Coronary artery (tissue), 2 donors: ENCODE results near the gene ALS2.

Source experiments
- DNase-seq: peaks from one replicate; pipeline ENCODE4 v3.0.0-alpha.2; 2017; ENCODE audit warnings: low spot score
- H3K27ac ChIP-seq, 2 donors: fragments of 200-600 bp; sonication (generic); one replicate each; pipeline ENCODE4 v1.5.1; 2016 to 2019
- H3K4me3 ChIP-seq: fragments of 200-600 bp; sonication (generic); 2 replicates; pipeline ENCODE4 v1.5.1; 2016; ENCODE audit warnings: mild to moderate bottlenecking, moderate library complexity
- TF ChIP-seq, protein P1 (sequence below): fragments of 200-600 bp; sonication (generic); IDR thresholded peaks from one replicate; pipeline ENCODE4 v1.5.1; 2019; ENCODE audit warnings: antibody characterized with exemption

Gene ALS2

DNA sequence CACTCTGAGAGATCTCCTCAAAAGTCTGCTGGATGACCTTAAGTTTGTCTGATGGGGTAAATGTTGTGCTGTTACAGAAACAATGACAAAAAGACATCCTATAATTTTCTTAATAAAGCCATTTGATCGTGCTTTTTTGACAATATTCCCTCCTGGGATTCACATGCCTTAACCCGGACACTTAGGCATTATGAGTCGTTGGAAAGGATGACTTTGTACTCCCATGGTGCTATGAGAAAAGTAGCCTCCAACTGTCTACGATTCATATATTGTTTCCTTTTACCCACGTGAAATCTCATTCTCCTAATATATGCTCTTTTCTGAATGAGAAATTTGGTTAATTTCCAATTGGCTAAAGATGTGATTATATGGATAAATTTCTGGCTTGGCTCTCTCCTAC lies 76.2 kb downstream of the ALS2 start:
- DNase-seq, result no peak
- no peak overlapping the region for H3K27ac ChIP-seq
- TF ChIP-seq, protein P1, sequence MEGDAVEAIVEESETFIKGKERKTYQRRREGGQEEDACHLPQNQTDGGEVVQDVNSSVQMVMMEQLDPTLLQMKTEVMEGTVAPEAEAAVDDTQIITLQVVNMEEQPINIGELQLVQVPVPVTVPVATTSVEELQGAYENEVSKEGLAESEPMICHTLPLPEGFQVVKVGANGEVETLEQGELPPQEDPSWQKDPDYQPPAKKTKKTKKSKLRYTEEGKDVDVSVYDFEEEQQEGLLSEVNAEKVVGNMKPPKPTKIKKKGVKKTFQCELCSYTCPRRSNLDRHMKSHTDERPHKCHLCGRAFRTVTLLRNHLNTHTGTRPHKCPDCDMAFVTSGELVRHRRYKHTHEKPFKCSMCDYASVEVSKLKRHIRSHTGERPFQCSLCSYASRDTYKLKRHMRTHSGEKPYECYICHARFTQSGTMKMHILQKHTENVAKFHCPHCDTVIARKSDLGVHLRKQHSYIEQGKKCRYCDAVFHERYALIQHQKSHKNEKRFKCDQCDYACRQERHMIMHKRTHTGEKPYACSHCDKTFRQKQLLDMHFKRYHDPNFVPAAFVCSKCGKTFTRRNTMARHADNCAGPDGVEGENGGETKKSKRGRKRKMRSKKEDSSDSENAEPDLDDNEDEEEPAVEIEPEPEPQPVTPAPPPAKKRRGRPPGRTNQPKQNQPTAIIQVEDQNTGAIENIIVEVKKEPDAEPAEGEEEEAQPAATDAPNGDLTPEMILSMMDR, result no peak
- H3K4me3 ChIP-seq, result no peak overlapping the region

DNA sequence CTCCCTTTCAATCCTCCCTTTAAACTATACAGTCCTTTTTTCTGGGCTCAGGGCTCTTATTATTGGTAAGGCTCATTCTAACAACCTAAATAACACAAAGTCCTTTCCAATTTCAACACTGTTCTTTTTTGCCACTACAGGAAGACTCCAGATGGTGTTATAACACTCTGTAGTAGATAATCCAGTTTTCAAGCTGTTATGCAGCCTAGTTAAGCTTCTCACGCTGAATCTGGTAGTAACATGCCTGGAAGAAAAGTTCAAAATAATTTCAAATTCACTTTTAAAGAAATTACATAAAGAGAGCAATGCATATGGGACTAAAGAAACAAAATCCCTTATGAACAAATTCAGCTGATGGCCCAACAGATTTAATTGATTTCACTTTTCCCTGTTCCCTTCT lies 79.1 kb downstream of the ALS2 start:
- Histone ChIP-seq H3K4me3 (no peak overlapping the region), H3K27ac (no peak overlapping the region)
- no peak for DNase-seq
- TF ChIP-seq, protein P1, result no peak

DNA sequence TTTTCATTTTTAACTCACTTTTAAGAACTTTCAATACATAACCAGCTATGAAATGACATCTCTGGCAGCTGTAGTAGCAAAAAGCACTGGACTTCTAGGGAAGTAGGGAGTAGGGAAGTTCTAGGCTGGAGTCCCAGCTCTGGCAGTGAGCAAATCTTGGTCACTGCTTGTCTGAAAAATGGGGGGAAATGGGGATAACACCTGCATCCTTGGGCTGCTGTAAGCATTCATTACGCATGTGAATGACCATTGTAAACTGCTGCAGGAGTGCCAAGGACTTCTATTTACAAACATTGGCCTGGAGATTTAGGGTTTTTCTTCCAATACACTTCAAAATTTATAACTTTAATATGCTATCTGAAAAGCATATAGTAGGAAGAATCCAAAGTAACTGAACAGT lies 81.3 kb downstream of the ALS2 start:
- DNase-seq, result no peak
- no peak overlapping the region for H3K27ac ChIP-seq
- no peak overlapping the region for H3K4me3 ChIP-seq
- TF ChIP-seq, protein P1, result no peak

DNA sequence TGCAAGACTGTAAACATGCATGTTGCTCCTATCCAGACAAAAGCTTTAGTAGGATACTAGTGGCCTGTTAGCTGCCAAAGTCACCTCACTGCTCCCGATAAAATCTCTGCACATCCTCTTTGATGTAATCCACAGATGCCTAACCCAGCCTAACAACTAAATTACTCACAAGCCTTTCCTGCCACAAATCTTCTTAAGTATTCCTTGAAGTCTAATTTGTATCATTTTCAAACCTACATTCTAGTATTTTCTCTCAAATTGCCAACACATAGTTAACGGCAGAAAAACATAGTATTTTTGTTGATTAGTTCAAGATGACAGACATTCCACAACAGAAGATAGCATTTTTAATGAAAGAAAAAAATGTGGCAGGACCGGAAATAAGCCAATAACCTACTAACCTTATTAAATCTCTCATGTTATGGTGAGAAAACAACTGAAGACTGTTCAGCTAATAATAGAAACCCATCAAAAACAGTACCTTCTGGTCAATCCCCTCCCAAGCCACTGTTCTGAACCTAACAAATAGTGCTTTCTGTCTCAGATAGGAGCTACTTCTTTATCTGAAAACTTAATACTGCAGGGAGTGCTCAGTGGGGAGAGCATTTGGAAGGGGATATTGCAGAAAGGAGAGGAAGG lies 82.0 kb downstream of the ALS2 start, which contains the start of gene MPP4:
MPP4 (minus strand) TSS at position 57 of the 639 bp plus-strand sequence. CDS start 4,690 bp downstream, outside the sequence.
- Histone ChIP-seq H3K27ac (peak within 1 kb of the TSS in 1 of 2 donors; percentile 53), H3K4me3 (no peak within 1 kb of the TSS)
- no peak for DNase-seq
- TF ChIP-seq, protein P1, result no peak

DNA sequence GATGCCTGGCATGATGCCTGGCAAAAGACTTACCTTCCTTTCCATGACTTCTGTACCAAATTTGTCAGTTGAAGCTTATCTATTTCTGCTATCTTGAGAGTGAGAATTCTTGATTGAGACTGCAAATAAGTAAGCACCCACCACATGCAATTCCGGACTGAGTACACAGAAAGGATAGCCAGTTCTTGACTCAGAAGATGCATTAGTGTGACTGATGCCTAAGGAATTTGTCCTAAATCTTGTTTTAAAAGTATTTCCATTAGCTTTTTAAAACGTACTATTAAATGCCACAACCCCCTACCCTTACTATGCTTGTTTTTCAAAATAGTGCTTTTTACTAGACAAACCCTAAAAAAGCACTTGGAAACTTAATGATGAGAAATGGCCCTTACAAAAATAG lies 82.8 kb downstream of the ALS2 start:
- peak overlapping the region in 1 of 2 donors; percentile 53 for H3K27ac ChIP-seq
- no peak overlapping the region for H3K4me3 ChIP-seq
- DNase-seq, result no peak
- TF ChIP-seq, protein P1, result no peak

DNA sequence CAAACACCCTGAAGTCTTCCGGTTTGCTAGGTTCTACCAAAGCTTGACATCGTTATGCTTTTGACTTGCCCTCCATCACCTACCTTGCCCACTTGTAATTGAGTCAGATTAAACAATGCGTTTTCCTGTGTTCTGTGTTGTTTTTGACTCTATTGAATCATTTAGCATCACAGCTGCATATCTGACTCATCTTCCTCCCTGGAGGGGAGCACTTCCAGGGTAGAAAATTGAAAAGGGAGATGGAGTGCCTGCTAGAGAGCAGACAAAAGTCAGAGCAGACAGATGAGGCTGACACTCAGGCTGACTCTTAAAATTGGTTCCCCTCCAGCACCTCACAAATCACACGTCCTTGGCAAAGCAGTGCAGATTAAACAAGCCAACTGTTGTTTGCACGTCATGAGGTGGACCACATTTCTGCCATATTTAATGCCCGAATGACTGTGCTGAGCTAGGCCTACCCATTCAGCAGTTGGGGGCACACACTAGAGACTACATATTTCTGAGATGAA lies 84.5 kb downstream of the ALS2 start:
- DNase-seq, result no peak
- H3K27ac ChIP-seq, result no peak overlapping the region

More for the DNA sequence above, 84.5 kb downstream of the ALS2 start:
- TF ChIP-seq, protein P1, result no peak
- no peak overlapping the region for H3K4me3 ChIP-seq
